ENCODE data around the gene USH2A.

The USH2A gene, protein sequence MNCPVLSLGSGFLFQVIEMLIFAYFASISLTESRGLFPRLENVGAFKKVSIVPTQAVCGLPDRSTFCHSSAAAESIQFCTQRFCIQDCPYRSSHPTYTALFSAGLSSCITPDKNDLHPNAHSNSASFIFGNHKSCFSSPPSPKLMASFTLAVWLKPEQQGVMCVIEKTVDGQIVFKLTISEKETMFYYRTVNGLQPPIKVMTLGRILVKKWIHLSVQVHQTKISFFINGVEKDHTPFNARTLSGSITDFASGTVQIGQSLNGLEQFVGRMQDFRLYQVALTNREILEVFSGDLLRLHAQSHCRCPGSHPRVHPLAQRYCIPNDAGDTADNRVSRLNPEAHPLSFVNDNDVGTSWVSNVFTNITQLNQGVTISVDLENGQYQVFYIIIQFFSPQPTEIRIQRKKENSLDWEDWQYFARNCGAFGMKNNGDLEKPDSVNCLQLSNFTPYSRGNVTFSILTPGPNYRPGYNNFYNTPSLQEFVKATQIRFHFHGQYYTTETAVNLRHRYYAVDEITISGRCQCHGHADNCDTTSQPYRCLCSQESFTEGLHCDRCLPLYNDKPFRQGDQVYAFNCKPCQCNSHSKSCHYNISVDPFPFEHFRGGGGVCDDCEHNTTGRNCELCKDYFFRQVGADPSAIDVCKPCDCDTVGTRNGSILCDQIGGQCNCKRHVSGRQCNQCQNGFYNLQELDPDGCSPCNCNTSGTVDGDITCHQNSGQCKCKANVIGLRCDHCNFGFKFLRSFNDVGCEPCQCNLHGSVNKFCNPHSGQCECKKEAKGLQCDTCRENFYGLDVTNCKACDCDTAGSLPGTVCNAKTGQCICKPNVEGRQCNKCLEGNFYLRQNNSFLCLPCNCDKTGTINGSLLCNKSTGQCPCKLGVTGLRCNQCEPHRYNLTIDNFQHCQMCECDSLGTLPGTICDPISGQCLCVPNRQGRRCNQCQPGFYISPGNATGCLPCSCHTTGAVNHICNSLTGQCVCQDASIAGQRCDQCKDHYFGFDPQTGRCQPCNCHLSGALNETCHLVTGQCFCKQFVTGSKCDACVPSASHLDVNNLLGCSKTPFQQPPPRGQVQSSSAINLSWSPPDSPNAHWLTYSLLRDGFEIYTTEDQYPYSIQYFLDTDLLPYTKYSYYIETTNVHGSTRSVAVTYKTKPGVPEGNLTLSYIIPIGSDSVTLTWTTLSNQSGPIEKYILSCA (N-terminal part only)

DNA sequence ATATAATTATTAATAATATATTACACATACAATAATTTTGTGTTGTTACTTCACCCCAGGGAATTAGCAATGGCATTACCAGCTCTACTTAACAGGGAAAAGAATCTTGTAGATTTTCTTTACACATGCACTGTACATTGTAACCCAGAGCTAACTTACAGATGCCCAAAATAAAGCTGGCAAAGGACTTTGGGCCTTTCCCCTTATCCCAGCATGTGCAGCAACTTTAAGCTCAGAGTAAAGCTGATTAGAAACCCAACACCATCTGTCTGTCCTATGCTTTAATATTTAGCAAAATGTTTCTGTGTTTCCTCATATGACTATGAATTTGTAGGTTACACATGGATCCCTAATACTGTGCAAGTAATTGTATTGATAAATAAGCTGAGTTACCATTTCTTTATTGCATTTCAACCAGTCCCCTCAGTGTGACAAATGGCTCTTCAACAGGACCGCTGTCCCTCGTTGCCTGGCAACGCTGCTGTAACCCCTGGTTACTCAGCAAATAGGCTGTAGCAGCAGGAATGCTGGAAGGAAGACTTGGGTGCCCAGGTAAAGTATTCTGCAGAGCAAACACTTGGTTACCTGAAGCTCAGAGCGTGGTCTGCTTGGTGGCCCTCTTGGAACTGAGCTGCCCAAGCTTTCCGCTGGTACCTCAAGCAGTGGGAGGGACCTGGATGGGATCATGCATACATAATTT is at the start of gene USH2A:
USH2A (minus strand) TSS at position 628 of the 700 bp plus-strand sequence. CDS start 1,112 bp downstream, outside the sequence.
- no peak for DNase-seq (ENCODE audit: low read depth)

- no peak for DNase-seq (ENCODE audit: low read depth)
These were observed 43.0 kb upstream of the USH2A start for GRCh38 chr1:216466162-216466801.

- DNase-seq (ENCODE audit: low read depth), result peak; percentile 44
These were observed 41.2 kb upstream of the USH2A start for GRCh38 chr1:216464489-216464888.

- DNase-seq (ENCODE audit: low read depth), result no peak
These were observed 39.0 kb upstream of the USH2A start for GRCh38 chr1:216462066-216462775.

GRCh38 chr1:216461466-216461865 is 38.2 kb upstream of the USH2A start:
- no peak for DNase-seq (ENCODE audit: low read depth)

GRCh38 chr1:216459651-216460207 is 36.5 kb upstream of the USH2A start:
- no peak for DNase-seq (ENCODE audit: low read depth)

GRCh38 chr1:216458812-216459211 is 35.6 kb upstream of the USH2A start:
- DNase-seq (ENCODE audit: low read depth), result no peak

DNA sequence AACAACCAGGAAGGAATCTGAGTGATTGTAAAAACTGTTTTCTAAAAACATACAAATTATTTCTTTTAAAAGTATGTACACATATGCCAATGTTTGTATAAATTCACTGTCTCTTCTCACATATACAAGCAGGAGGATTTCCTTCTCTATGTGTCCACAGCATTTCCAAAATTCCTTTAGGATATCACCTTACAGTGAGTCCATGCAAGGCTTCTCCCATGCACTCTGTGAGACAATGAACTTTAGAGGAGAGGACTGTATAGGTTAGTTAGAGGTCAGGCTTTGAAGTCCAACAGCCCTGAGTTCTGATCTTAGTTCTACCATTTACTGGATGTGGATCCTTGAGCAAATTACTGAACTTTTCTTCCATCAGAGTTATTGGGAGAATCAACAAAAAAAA is 34.1 kb upstream of the USH2A start:
- no peak for DNase-seq (ENCODE audit: low read depth)

- peak; percentile 43 for DNase-seq (ENCODE audit: low read depth)
These were observed 33.4 kb upstream of the USH2A start for GRCh38 chr1:216456682-216457081.

- DNase-seq (ENCODE audit: low read depth), result no peak
These were observed 30.5 kb upstream of the USH2A start for GRCh38 chr1:216453777-216454176.

- DNase-seq (ENCODE audit: low read depth), result no peak
These were observed 27.0 kb upstream of the USH2A start for GRCh38 chr1:216450227-216450626.

- DNase-seq (ENCODE audit: low read depth), result no peak
These were observed 24.8 kb upstream of the USH2A start for GRCh38 chr1:216448011-216448510.

DNA sequence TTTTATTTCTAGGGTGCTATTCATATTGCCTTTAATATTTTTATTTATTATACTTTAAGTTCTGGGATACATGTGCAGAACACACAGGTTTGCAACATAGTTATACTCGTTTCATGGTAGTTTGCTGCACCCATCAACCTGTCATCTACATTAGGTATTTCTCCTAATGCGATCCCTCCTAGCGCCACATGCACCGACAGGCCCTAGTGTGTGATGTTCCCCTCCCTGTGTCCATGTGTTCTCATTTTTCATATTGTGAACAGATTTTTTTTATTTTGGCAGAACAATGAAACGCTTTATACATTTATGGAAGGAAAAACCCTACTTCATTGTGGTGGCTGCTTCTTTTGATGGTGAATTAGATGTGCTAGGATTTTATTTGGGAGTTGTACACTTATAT is 14.4 kb upstream of the USH2A start:
- DNase-seq (ENCODE audit: low read depth), result no peak

DNA sequence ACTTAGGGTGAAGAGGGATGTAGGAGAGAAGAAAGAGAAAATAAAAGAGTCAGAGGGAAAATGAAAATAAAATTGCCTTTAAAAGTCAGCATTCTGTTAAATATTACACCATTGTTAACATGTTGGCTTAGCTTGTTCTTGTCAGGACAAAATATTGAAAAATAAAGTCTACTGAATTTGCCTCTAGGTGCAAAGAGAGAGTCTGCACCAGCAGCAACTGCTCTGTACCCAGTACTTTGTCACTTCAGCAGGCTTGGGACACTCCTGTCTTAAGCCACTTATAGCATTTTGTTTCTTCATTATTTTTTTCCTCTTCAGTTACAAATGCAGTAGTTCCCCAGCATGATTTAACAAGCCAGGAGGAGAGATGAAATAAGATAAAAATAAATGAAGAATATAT is 11.0 kb upstream of the USH2A start:
- DNase-seq (ENCODE audit: low read depth), result no peak

GRCh38 chr1:216433175-216433574 is 9.9 kb upstream of the USH2A start:
- DNase-seq (ENCODE audit: low read depth), result no peak

- no peak for DNase-seq (ENCODE audit: low read depth)
These were observed 7.5 kb upstream of the USH2A start for GRCh38 chr1:216430744-216431143.

DNA sequence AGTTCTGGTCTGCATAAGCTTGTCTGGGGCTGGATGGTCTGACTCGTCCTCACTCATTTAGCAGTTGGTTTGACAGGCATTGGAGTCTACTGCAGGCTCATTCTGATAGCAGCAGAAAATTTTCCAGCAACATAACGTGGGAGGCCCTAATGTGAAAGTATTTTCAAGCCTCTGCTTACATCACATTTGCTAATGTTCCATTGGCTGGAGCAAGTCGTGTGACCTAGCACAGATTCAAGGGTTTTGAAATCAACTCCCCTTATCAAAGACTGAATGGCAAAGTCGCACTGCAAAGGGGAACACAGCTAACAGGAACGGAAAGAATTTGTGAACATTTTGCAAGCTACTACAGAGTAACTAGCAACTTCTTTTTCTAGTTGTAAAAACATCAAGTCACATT is 2.3 kb upstream of the USH2A start:
- DNase-seq (ENCODE audit: low read depth), result no peak

DNA sequence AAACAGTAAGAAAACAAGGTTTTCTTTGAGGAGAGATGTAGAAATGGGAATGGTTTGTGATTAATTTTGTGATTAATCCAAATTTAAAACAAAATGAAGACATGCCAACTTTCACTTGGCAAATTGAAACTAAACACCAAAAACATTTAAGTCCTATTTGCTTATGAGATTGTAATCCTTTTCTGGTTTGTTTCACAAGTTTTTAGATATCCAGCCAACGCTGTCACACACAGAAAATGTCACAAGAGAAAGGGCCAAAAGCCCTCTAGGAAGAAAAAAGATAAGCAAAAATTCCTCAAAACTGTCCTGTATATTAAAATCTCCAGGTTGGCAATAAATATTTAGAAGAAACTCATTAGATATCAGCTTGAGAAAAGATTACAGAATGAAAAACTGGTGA is 2.5 kb downstream of the USH2A start:
- no peak for DNase-seq (ENCODE audit: low read depth)

DNA sequence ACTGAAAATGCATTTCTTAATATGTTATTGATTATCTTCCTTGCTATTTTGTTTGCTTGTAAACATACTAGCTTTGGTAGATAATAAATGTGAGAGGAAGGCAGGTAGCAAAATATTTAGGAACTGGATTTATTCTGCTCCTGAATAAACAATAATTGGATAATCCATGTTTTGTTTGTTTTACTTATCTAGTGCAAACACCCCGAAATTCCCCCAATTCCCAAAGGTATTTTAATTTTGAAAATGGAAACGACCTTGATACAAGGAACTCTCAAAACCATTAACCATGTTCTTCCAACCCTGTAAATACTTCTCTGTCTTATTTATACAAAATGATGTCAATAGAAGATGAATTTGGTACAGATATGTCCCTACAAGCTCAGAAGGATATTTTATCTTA is 3.0 kb downstream of the USH2A start:
- no peak for DNase-seq (ENCODE audit: low read depth)

DNA sequence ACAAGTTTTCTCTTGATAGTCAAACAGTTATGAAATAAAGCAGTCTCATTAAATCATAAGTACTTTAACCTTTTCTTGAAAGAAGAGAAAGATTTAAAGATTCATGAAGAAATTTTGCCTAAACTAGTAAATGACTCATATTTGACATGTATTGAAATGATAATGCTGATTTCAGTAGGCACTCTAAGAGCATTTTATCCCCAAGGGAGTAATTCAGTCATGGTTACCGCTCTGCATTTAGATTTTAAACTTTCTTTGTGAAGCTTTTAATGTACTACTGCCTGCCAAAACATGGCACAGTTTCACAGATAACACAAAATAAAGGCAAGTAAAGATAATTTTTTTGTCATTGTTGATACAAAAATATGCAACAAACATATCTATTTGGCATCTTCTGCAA is 6.8 kb downstream of the USH2A start:
- DNase-seq (ENCODE audit: low read depth), result no peak
